Embryonic facial prominence (tissue), 1 donor: ENCODE results near the gene ARHGDIB.

Experiments
- DNase-seq: peaks from one replicate; pipeline ENCODE4 v3.0.0-alpha.2; 2016; ENCODE audit errors: extremely low spot score

ARHGDIB gene

GRCh38 chr12:14896521-14897169 lies 64.8 kb downstream of the ARHGDIB start:
- DNase-seq = no peak

GRCh38 chr12:14893506-14894250 lies 67.7 kb downstream of the ARHGDIB start:
- no peak for DNase-seq

- no peak for DNase-seq
Observed at GRCh38 chr12:14892726-14893505, 68.5 kb downstream of the ARHGDIB start.
